Measurements from ENCODE around the gene CHMP6.

- TF ChIP-seq MYC (IDR thresholded peaks at IDR 0.05; ENCODE audit: low read depth, low read length) (no peak), POLR2A (IDR thresholded peaks at IDR 0.05; ENCODE audit: extremely low read depth, insufficient read length) (no peak)
Measured at GRCh38 chr17:80986046-80986445, 5.6 kb upstream of the CHMP6 start.

Measured in NB4 (cell line).